Stimulated activated CD8-positive, alpha-beta memory T cell treated with anti-CD3 and anti-CD28 coated beads, Interleukin-15, amount 100 ng/mL, for 1 hour (primary cell): ENCODE results near the gene S100A2.
"Not testable (repeated sequence)": the region's sequence is repeated elsewhere in the genome, so short reads cannot be mapped to it uniquely, and the experiment has no call there.

Experiments used
- DNase-seq: peaks from one replicate; pipeline ENCODE4 v3.0.0-alpha.2; 2020; ENCODE audit warnings: low read depth

The S100A2 gene

DNA sequence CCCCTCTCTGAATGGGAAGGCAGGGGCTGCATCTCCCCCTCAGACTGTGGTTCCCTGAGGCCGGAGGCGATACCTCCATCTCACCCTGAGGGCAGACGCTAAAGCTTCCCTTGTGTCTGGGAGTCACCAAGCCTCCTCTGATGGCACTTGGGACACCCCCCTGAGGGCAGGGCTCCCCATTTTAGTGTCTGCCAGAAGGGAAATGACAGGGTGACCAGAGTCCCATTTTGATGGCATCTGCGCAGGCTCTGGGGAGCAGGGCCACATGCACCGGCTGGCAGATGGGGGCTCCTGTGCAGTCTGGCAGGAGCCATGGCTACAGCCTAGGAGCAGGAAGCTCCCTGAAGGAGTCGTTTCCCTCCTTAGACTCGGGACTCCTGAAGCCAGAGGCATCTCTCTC lies 1.7 kb downstream of the S100A2 start:
- no peak for DNase-seq

- no peak for DNase-seq
Measured at GRCh38 chr1:153563483-153563901, 2.2 kb downstream of the S100A2 start.

DNA sequence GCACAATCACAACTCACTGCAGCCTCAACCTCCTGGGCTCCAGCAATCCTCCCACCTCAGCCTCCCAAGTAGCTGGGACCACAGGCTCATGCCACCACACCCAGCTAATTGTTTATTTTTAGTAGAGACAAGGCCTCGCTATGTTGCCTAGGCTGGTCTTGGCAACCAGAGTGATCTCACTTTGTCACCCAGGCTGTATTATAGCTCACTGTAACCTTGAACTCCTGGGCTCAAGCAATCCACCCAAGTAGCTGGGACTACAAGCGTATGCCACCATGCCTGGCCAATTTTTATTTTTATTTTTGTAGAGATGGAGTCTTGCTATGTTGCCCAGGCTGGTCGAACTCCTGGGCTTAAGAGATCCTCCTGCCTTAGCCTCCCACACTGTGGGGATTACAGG lies 3.6 kb downstream of the S100A2 start:
- not testable (repeated sequence) for DNase-seq

- DNase-seq = no peak
Measured at GRCh38 chr1:153561466-153561985, 4.1 kb downstream of the S100A2 start.

- DNase-seq = no peak
Measured at GRCh38 chr1:153560771-153561465, 4.7 kb downstream of the S100A2 start.

DNA sequence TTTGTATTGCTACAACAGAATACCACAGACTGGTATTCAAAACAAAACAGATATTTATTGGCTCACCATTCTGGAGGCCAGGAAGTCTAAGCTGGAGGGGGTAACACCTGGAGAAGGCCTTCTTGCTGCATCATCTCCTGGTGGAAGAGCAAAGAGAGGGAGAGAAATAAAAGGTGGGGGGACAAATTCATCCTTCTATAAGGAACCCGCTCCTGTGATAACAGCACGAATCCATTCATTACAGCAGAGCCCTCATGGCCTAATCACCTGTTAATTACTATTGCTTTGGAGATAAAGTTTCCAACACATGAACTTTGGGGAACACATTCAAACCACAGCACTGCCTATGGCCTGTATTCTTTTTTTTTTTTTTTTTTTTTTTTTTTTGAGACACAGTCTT lies 5.4 kb downstream of the S100A2 start:
- DNase-seq = no peak

- DNase-seq = no peak
Measured at GRCh38 chr1:153557877-153558276, 7.8 kb downstream of the S100A2 start.

GRCh38 chr1:153556348-153556747 lies 9.3 kb downstream of the S100A2 start:
- no peak for DNase-seq

DNA sequence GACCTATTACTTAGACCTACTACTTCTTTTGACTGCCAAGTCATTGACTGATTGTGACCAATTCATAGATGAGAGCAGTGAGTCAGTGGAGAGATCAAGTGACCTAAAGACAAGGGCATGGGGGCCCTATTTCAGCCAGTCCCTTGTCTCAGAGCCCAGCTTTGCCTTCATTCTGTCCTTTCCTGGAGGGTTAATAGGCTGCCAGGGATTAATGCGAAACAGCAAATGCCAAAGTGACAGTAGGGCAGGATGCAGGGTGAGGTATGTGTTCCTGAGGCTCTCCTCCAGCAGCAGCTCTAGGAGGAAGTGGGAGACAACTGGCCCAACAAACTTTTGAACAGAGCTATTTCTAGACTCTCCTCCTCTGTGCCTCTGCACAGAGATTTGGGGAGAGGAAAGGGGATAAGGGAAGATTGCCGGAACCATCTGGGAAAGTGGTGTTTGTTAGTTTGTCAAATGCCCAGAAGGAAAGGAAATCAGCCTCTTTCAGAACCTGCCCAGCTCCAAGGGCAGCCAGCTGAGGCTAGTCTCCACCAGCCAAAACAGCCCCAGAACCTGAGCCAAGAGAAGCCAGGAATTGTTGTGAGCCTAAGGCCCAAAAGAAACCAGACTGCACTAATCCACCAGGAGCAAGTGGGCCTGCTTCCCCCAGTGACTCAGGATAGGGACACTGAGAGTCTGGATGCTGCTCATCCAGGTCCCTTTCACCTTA lies 11.7 kb downstream of the S100A2 start:
- DNase-seq = no peak

GRCh38 chr1:153553096-153553495 lies 12.5 kb downstream of the S100A2 start:
- DNase-seq = no peak

GRCh38 chr1:153552335-153552734 lies 13.3 kb downstream of the S100A2 start:
- DNase-seq = no peak

DNA sequence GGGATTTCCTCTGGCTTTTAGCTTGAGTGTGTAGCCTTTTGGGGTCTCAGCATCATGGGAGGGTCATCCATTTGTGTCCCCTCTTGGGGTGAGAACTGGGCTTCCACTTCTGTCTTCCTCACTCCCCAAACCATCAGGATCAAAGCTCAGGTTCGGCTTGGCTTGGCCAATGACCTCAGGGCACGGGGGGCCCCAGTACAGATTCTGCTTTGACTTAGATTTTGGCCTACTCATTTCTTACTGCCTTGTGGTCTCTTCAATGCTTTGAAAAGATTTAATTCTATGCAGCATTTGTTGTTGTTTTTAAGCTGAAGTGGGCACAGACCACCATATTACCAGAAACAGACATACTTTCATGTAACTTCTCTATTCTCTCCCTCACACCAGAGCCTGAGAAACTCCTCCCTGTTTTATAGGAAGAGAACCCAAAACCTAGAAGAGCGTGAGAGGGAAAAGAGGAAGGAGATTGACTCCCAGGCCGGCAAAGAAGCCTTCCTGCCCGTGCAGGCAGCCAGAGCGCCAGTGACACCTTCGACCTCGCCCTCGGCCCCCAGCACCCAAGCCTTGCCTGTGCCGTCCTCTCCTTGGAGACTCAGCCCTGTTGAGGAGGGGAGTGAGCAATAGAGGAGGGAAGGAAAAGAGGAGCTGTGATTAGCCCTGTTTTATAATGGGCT lies 14.7 kb downstream of the S100A2 start:
- DNase-seq = no peak

DNA sequence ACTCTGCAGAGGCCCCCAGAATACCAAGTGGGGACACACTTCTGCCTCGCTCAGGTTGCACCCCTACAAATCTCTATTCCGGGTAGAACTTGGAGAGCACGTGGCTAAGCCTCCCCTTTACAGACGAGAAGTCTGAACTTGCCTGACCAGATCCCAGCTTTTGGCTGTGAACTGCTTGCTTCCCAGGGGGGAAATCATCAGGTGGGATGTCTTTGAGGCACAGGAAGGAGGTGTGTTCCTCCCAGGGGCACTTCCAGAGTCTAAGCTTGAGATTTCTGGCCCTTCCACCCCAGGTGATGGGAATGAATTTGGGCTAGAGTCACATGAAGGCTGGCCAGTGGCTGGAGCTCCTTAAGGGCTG lies 15.3 kb downstream of the S100A2 start:
- DNase-seq = no peak

DNA sequence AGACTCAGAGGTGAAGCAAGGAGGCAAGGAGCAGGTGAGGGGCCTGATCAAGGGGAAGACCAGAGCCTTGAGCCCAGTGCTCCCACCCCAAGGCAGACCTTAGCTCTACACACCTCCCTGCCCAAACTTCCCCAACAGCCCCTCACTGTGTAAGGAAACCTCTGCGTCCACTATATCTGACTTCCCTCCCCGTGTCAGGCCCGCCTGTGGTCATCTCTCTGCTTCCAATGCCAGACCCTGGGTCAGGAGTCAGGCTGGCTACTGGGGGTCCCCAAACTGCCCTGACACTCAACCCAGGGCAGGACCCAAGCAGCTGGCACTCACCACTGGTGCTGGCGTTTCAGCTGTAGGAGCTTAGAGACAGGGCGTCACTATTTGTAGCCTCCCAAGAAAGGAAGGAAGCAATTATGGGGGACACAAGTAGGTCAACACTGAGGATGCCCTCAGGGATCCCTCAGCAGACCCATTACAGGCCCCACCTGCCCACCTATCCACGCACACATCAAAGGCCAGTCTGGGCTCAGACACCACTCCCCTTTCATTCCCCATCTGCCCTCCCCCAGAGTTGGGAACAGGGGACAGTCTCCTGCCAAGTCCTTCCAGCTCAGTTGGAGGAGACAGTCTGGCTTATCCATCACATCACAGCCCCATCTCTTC lies 15.8 kb downstream of the S100A2 start:
- no peak for DNase-seq

DNA sequence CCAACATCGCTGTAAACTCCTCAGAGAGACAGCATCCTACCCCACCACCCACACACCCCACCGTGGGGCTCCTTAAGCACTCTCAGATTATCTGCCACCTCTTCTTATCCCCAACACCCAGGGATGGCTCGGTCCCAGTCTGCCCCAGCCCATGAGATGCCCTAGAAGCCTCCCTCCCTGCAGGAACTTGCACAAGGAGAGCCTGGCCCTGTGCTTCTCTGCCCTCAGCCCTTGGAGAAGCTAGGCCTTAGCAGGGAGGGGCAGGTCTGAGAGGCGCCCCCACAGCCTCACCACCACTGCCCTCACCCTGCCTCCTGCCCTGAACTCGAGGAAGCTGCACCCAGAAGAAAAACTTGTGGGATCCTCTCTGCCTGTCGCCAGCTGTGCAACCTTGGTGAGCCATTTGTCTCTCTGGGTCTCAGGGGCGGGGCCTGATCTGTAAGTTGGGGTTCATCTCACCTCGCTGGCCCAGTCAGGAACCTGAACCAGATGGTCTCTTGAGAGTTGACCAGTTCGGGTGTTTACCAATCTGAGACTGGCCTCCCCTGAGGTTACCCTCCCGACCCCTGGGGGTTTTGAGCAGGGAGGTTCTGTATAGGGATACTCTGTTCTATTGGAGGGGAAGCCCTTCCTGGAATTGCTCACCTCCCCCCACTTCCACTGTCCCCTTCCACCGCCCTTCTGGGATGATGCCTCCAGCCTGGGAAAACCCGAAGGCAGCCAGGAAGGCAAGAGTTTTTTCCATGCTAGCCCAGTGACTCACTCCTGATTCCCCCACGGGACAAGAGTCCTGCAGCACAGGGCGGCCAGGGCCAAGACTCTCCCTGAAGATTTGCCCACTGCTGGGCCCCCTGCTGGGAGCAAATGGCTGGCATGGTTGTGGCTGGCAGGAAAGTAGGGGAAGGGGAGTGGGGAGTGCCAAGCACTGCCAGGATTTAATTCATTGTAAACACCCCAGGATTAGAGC lies 16.6 kb downstream of the S100A2 start, which contains the start of gene S100A3:
TSS of gene S100A3 (minus strand) at position 537 of the 967 bp plus-strand sequence. CDS start 773 bp downstream, outside the sequence.
- no peak for DNase-seq

DNA sequence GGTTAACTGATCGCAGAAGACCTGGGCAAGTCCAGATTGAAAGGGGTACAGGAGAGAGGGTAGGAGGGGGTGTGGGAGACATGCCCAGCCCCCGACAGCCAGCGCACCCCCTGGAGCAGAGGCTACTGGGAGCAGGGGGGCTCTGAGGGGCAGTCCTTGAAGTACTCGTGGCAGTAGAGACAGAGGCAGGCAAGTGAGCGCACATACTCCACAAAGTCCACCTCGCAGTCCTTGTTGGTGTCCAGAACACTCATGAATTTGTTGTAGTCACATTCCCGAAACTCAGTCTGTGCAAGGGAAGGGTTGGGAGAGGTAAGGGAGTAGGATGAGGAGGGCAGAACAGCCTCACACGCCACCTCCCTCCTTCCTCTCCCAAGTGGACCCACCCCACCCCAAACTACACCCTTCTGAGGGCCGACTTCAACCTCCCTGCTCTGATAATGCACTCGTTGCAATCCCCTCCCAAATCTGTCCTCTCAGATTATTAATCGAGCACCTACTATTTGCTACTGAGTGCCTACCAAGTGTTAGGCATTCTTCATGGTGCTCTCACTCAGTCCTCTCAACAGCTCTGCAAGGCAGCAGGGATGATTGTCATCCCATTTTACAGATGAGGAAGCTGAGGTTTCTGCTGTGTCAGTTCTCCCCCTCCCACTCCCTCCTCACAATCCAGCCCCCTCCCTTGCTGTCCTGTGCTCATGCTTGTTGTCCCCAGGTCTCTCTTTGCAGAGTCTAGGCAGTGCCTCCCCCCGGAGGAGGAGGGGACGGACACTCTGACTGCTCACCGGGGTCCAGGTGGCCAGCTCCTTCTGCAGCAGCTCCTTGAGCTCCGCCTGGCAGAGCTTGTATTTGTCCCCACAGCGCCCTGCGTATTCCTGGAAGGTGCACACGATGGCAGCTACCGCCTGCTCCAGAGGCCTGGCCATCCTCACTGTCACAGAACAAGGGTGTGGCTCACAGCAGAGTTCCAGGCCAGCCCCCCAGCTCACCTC lies 17.8 kb downstream of the S100A2 start:
- no peak for DNase-seq

- DNase-seq = no peak
Measured at GRCh38 chr1:153546796-153547559, 18.7 kb downstream of the S100A2 start.

- no peak for DNase-seq
Measured at GRCh38 chr1:153546371-153546770, 19.3 kb downstream of the S100A2 start.
